H1 (cell line): ENCODE results near the gene RNF166. TPM values are rescaled to one million over a fixed set of nuclear protein-coding genes. Genes with fewer than 3 reads are reported as not detected.

Experiments
- CTCF ChIA-PET: fragments of 300-600 bp; sonication (Branson Sonifier 250); formaldehyde crosslinking; loops from one replicate; lab custom pipeline; 2021; ENCODE audit not compliant: partially characterized antibody; lab: Charles Lee
- POLR2A ChIA-PET: fragments of 300-600 bp; sonication (Branson Sonifier 250); formaldehyde crosslinking; loops from one replicate; lab custom pipeline; 2021; ENCODE audit warnings: inconsistent platforms; ENCODE audit not compliant: partially characterized antibody; lab: Charles Lee
- DNase-seq, 2 experiments: peaks; one replicate each; pipeline versions ENCODE4 v3.0.0 to v3.0.0-alpha.2; 2010 to 2022; ENCODE audit warnings: low spot score in 2 of 2, low read depth in 1 of 2, mixed read lengths in 1 of 2
- FAIRE-seq: peaks from 2 replicates; lab custom pipeline; 2011; peaks lifted over from hg19 to GRCh38; lab: Jason Lieb, UNC
- H2AFZ ChIP-seq: 2 replicates; pipeline ENCODE4 v1.8.1; 2012; ENCODE audit warnings: low read length, inconsistent platforms
- H2AK5ac ChIP-seq: 2 replicates; pipeline ENCODE4 v1.6.1; 2013; ENCODE audit warnings: low read depth, low read length
- H2BK120ac ChIP-seq: replicated peaks from 2 replicates; pipeline ENCODE3; 2013; ENCODE audit warnings: low read depth, low read length, inconsistent platforms
- H2BK12ac ChIP-seq: 2 replicates; pipeline ENCODE4 v1.6.1; 2013; ENCODE audit warnings: low read depth, low read length
- H2BK15ac ChIP-seq: 2 replicates; pipeline ENCODE4 v1.6.1; 2013; ENCODE audit warnings: low read length
- H2BK20ac ChIP-seq: 2 replicates; pipeline ENCODE4 v1.6.1; 2013; ENCODE audit warnings: low read length
- H2BK5ac ChIP-seq: 2 replicates; pipeline ENCODE4 v1.6.1; 2013; ENCODE audit warnings: low read depth, low read length
- H3K14ac ChIP-seq: 2 replicates; pipeline ENCODE4 v1.6.1; 2013; ENCODE audit warnings: inconsistent platforms; ENCODE audit not compliant: insufficient read length
- H3K18ac ChIP-seq: 2 replicates; pipeline ENCODE4 v1.6.1; 2013; ENCODE audit warnings: low read length; ENCODE audit errors: extremely low read depth
- H3K23ac ChIP-seq: 2 replicates; pipeline ENCODE4 v1.6.1; 2013; ENCODE audit warnings: inconsistent platforms; ENCODE audit not compliant: insufficient read length
- H3K23me2 ChIP-seq: 2 replicates; pipeline ENCODE4 v1.6.1; 2013; ENCODE audit warnings: low read depth, low read length
- H3K27ac ChIP-seq: 2 replicates; pipeline ENCODE4 v1.6.1; 2011; ENCODE audit warnings: low read depth, low read length, inconsistent platforms
- H3K27me3 ChIP-seq, 4 experiments: replicated peaks in 1 of 4; 1 replicate in 1 of 4; 2 replicates in 3 of 4; pipeline versions ENCODE4 v1.6.1 to v1.8.1; 2011 to 2013; ENCODE audit warnings: low read length in 3 of 4, mild to moderate bottlenecking in 3 of 4, inconsistent platforms in 2 of 4, mixed read lengths in 2 of 4, moderate library complexity in 1 of 4; ENCODE audit not compliant: control insufficient read depth in 3 of 4, insufficient read depth in 3 of 4; ENCODE audit errors: extremely low read depth in 1 of 4
- H3K36me3 ChIP-seq, 4 experiments: 2 replicates each; pipeline versions ENCODE4 v1.6.1 to v1.8.1; 2011 to 2013; ENCODE audit warnings: mild to moderate bottlenecking in 4 of 4, low read length in 3 of 4, moderate library complexity in 2 of 4, control low read depth in 1 of 4, inconsistent platforms in 1 of 4; ENCODE audit not compliant: insufficient read depth in 4 of 4, control insufficient read depth in 2 of 4
- H3K4ac ChIP-seq: replicated peaks from 2 replicates; pipeline ENCODE3; 2013; ENCODE audit warnings: low read length, low read depth, mixed read lengths, inconsistent platforms; ENCODE audit not compliant: insufficient read length
- H3K4me1 ChIP-seq, 4 experiments: replicated peaks in 1 of 4; 1 replicate in 1 of 4; 2 replicates in 3 of 4; pipeline versions ENCODE4 v1.6.1 to v1.8.1; 2011 to 2013; ENCODE audit warnings: low read length in 3 of 4, inconsistent platforms in 2 of 4, mixed read lengths in 1 of 4; ENCODE audit not compliant: insufficient read depth in 4 of 4, control insufficient read depth in 3 of 4
- H3K4me2 ChIP-seq, 2 experiments: 2 replicates each; pipeline versions ENCODE4 v1.6.1 to v1.8.1; 2011 to 2013; ENCODE audit warnings: low read depth in 2 of 2, low read length in 2 of 2, control low read depth in 1 of 2, inconsistent platforms in 1 of 2, mild to moderate bottlenecking in 1 of 2; ENCODE audit not compliant: insufficient read depth in 1 of 2
- H3K4me3 ChIP-seq, 4 experiments: fragments of 200-600, 300-600 bp in 1 of 4; sonication (generic), shearing (Covaris generic), sonication (Bioruptor Twin) in 1 of 4; 2 replicates each; pipeline versions ENCODE4 v1.5.1 to v1.8.1; 2011 to 2016; ENCODE audit warnings: low read length in 4 of 4, low read depth in 3 of 4, control low read depth in 2 of 4, inconsistent platforms in 2 of 4, mild to moderate bottlenecking in 2 of 4, mixed read lengths in 1 of 4, moderate library complexity in 1 of 4; ENCODE audit not compliant: insufficient read depth in 2 of 4; ENCODE audit errors: extremely low read depth in 1 of 4
- H3K56ac ChIP-seq: replicated peaks from 2 replicates; pipeline ENCODE3; 2013; ENCODE audit warnings: low read depth, mild to moderate bottlenecking, mixed read lengths, low read length, inconsistent platforms; ENCODE audit not compliant: insufficient read length
- H3K79me1 ChIP-seq: 2 replicates; pipeline ENCODE4 v1.6.1; 2013; ENCODE audit warnings: low read depth, low read length, control low read depth
- H3K79me2 ChIP-seq, 2 experiments: 2 replicates each; pipeline versions ENCODE4 v1.6.1 to v1.8.1; 2012 to 2013; ENCODE audit warnings: low read length in 2 of 2, mild to moderate bottlenecking in 2 of 2, inconsistent platforms in 1 of 2; ENCODE audit not compliant: insufficient read depth in 2 of 2, control insufficient read depth in 1 of 2
- H3K9ac ChIP-seq, 4 experiments: replicated peaks in 1 of 4; 1 replicate in 1 of 4; 2 replicates in 3 of 4; pipeline versions ENCODE4 v1.6.1 to v1.8.1; 2011 to 2013; ENCODE audit warnings: low read depth in 3 of 4, low read length in 3 of 4, control low read depth in 2 of 4, mild to moderate bottlenecking in 2 of 4, moderate library complexity in 2 of 4, inconsistent platforms in 1 of 4; ENCODE audit errors: extremely low read depth in 1 of 4
- H3K9me3 ChIP-seq, 2 experiments: 2 replicates each; pipeline versions ENCODE4 v1.6.1 to v1.8.1; 2012 to 2013; ENCODE audit warnings: mild to moderate bottlenecking in 2 of 2, moderate library complexity in 2 of 2, control low read depth in 1 of 2, inconsistent platforms in 1 of 2, low read depth in 1 of 2, low read length in 1 of 2, mixed read lengths in 1 of 2; ENCODE audit not compliant: insufficient read depth in 2 of 2
- H4K20me1 ChIP-seq, 2 experiments: replicated peaks in 1 of 2; 2 replicates each; pipeline versions ENCODE3 to v1.8.1; 2011 to 2013; ENCODE audit warnings: inconsistent platforms in 2 of 2, low read length in 2 of 2, mild to moderate bottlenecking in 1 of 2; ENCODE audit not compliant: insufficient read depth in 2 of 2, control insufficient read depth in 1 of 2
- H4K5ac ChIP-seq: 2 replicates; pipeline ENCODE4 v1.6.1; 2013; ENCODE audit warnings: low read length, low read depth, mixed read lengths, inconsistent platforms; ENCODE audit not compliant: insufficient read length
- H4K8ac ChIP-seq: 2 replicates; pipeline ENCODE4 v1.8.0; 2013; ENCODE audit warnings: mild to moderate bottlenecking, moderate library complexity, low read length, inconsistent platforms; ENCODE audit not compliant: insufficient read depth; ENCODE audit errors: extremely low read depth
- H4K91ac ChIP-seq: replicated peaks from 2 replicates; pipeline ENCODE3; 2013; ENCODE audit warnings: low read length, mixed read lengths, inconsistent platforms; ENCODE audit not compliant: insufficient read length
- EGR1 ChIP-seq: IDR thresholded peaks from 2 replicates; pipeline ENCODE4 v1.6.1; 2011; ENCODE audit warnings: low read depth, low read length, borderline replicate concordance
- EZH2 ChIP-seq: fragments of 200-600 bp; sonication (generic); IDR thresholded peaks from 2 replicates; pipeline ENCODE4 v1.7.1; 2012; ENCODE audit warnings: low read depth, mild to moderate bottlenecking, moderate library complexity, low read length, inconsistent platforms; ENCODE audit not compliant: severe bottlenecking
- POU5F1 ChIP-seq: IDR thresholded peaks from 2 replicates; pipeline ENCODE4 v1.6.1; 2011; ENCODE audit warnings: low read depth, mild to moderate bottlenecking, low read length, moderate library complexity
- SP2 ChIP-seq: IDR thresholded peaks from 2 replicates; pipeline ENCODE4 v1.6.1; 2012; ENCODE audit warnings: mild to moderate bottlenecking, low read length, inconsistent platforms
- WGBS, 2 experiments: shearing (Covaris generic) in 1 of 2; methylation state at CpG; one replicate each; pipeline versions ENCODE4 v1.1.6 to v1.1.7; 2013 to 2015; ENCODE audit warnings: low lambda C conversion rate in 2 of 2, mixed read lengths in 2 of 2, inconsistent platforms in 1 of 2, low coverage in 1 of 2, missing lambda C conversion rate in 1 of 2; ENCODE audit not compliant: insufficient replicate concordance in 2 of 2, insufficient coverage in 1 of 2, insufficient read length in 1 of 2; ENCODE audit errors: extremely low coverage in 1 of 2, missing lambda C conversion rate in 1 of 2; 5-methylcytosine and 5-hydroxymethylcytosine counted together
- polyA plus RNA-seq, 7 experiments: library from polyadenylated mRNA; depleted of rRNA in 3 of 7; stranded (reverse) in 5 of 7; unstranded in 2 of 7; fragments of >200 nt in 5 of 7; fragments of 200-250 nt in 2 of 7; gene quantifications; 1 replicate in 5 of 7; 2 replicates in 1 of 7; 4 replicates in 1 of 7; pipeline versions ENCODE4 v1.2.1 to v1.2.3, GENCODE V29; 2011 to 2013; ENCODE audit warnings: missing spikeins in 2 of 7, mixed read lengths in 2 of 7
- total RNA-seq: library from RNA; stranded (reverse); fragmentation: NEBNext Ultra II Directional; extraction: Animal tissue kit (Norgen Biotek cat#: 25700); gene quantifications from 2 replicates; pipeline ENCODE4 v1.2.1, GENCODE V29; 2021

The RNF166 gene
- total and polyA plus RNA-seq, 2 of the 8 experiments (the other 6 are each of a cell fraction or from before 2014, with no cell fraction given) = 29.8 to 31.2 TPM

DNA sequence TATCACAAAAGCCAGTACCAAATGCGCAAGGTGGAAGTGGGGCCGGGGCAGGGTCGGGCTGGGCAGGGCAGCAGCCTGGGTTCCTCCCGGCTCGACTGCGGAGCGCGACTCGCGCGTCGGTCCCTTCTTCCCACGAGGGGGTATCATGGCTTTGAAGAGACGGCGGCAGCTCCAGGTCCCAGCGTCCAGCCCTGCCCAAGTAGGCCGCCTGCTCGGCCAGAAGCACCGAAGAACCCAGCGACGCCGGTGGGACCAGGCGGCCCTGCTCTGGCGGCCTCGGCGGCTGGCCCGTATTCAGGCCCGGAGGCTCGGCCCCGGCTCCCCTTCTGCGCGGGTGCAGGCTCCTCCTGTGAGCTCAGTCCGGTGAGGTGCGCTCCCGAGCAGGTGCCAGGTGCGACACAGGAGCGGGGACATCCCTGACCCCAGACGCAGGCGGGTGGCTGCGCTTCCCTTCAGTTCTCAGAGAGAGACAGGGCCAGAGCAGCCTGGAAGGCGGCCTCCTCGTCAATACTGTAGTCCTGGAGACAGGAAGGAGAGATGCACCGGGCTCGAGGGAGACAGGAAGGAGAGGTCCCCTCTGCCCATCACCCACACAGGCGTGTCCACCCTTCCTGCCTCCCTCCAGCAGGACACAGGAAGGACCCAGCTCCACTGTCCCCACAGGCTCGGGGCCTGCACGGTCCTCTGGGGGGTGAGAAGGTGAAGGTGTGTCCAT lies 8.9 kb downstream of the RNF166 start:
- Histone ChIP-seq H4K91ac (no peak overlapping the region), H3K4me3 (no peak overlapping the region), H4K8ac (no peak overlapping the region), H3K18ac (no peak overlapping the region), H3K4ac (no peak overlapping the region), H2BK15ac (no peak overlapping the region), H2BK5ac (no peak overlapping the region), H3K9ac (no peak overlapping the region), H3K14ac (no peak overlapping the region), H2AFZ (no peak overlapping the region), H4K20me1 (peaks cover 0 to 2% of the 10 kb centered on the region in 2 experiments), H3K56ac (no peak overlapping the region), H3K23ac (no peak overlapping the region), H3K23me2 (no peaks in the 10 kb centered on the region), H3K27me3 (no peaks in the 10 kb centered on the region), H4K5ac (no peak overlapping the region), H3K79me1 (peaks cover 2% of the 10 kb centered on the region; the same call in 1 of the 2 replicates), H3K27ac (no peak overlapping the region), H3K9me3 (no peaks in the 10 kb centered on the region), H3K4me1 (no peaks in the 10 kb centered on the region), H3K36me3 (peaks cover 0 to 15% (median 4%) of the 10 kb centered on the region in 4 experiments; a peak in 4 of 8 replicates), H2AK5ac (no peak overlapping the region), H3K79me2 (no peaks in the 10 kb centered on the region; a peak in 1 of 4 replicates), H2BK120ac (no peak overlapping the region), H2BK12ac (no peak overlapping the region), H3K4me2 (no peak overlapping the region), H2BK20ac (no peak overlapping the region)
- ChIA-PET POLR2A (interaction anchor here (1.2 to 1.6 kb wide), 2 partner anchors 10 to 24 kb away, joined by 3 to 6 read pairs; no protein-coding TSS in a partner anchor), CTCF (interaction anchor here (1.1 to 6.5 kb wide), 9 partner anchors 9 to 80 kb away, joined by 3 to 37 read pairs (median 4); no protein-coding TSS in a partner anchor)
- DNase-seq (no peak), FAIRE-seq (no peak)
- WGBS, 2 experiments = 94% methylated on average over 44 of the region's 47 CpGs; no CpG with 5 or more reads in 1 of the 2 experiments
- no peak for TF ChIP-seq EGR1
- no peak for TF ChIP-seq POU5F1
- TF ChIP-seq EZH2 = no peak
- no peak for TF ChIP-seq SP2
